Smooth muscle cell (in vitro differentiated cells): ENCODE data around the gene PAEP. TPM values are rescaled to one million over a fixed set of nuclear protein-coding genes. Genes with fewer than 3 reads are reported as not detected.

Experiments used
- DNase-seq: peaks from one replicate; lab custom pipeline; 2025; ENCODE audit not compliant: unreplicated experiment; lab: John Stamatoyannopoulos, UW
- H2AFZ ChIP-seq: fragments of 200-600 bp; sonication (generic); 2 replicates; pipeline ENCODE4 v1.6.0; 2016; ENCODE audit warnings: antibody characterized with exemption, low read depth, mild to moderate bottlenecking
- H3F3A ChIP-seq: fragments of 200-600 bp; sonication (generic); 2 replicates; pipeline ENCODE4 v1.6.0; 2017; ENCODE audit warnings: antibody characterized with exemption, low read depth
- H3K27ac ChIP-seq: fragments of 200-600 bp; sonication (generic); 2 replicates; pipeline ENCODE4 v1.5.1; 2016; ENCODE audit warnings: low read depth, mild to moderate bottlenecking
- H3K27me3 ChIP-seq: fragments of 200-600 bp; sonication (generic); 2 replicates; pipeline ENCODE4 v1.6.1; 2016; ENCODE audit warnings: low read depth, mild to moderate bottlenecking
- H3K36me3 ChIP-seq: fragments of 200-600 bp; sonication (generic); 2 replicates; pipeline ENCODE4 v1.5.1; 2016; ENCODE audit warnings: low read depth
- H3K4me1 ChIP-seq: fragments of 200-600 bp; sonication (generic); 2 replicates; pipeline ENCODE4 v1.5.1; 2016; ENCODE audit warnings: low read depth
- H3K4me2 ChIP-seq: fragments of 200-600 bp; sonication (generic); 2 replicates; pipeline ENCODE4 v1.6.0; 2016; ENCODE audit warnings: mild to moderate bottlenecking
- H3K4me3 ChIP-seq: fragments of 200-600 bp; sonication (generic); 2 replicates; pipeline ENCODE4 v1.5.1; 2016; ENCODE audit warnings: mild to moderate bottlenecking
- H3K79me2 ChIP-seq: fragments of 200-600 bp; sonication (generic); 2 replicates; pipeline ENCODE4 v1.6.0; 2016; ENCODE audit warnings: low read depth, mild to moderate bottlenecking
- H3K9ac ChIP-seq: fragments of 200-600 bp; sonication (generic); 2 replicates; pipeline ENCODE4 v1.6.0; 2016; ENCODE audit warnings: low read depth
- H3K9me3 ChIP-seq: fragments of 200-600 bp; sonication (generic); replicated peaks from 2 replicates; pipeline ENCODE4 v1.5.1; 2016; ENCODE audit warnings: low read depth
- H4K20me1 ChIP-seq: fragments of 200-600 bp; sonication (generic); 2 replicates; pipeline ENCODE4 v1.6.0; 2016; ENCODE audit warnings: low read depth
- WGBS: methylation state at CpG from one replicate; pipeline ENCODE4 v1.1.7; 2016; ENCODE audit warnings: low lambda C conversion rate; 5-methylcytosine and 5-hydroxymethylcytosine counted together
- polyA plus RNA-seq: library from polyadenylated mRNA; unstranded; fragments of >200 nt; fragmentation: Nextera tagmentation; extraction: Ambion mirVana; gene quantifications from 2 replicates; pipeline ENCODE4 v1.2.1, GENCODE V29; 2016
- total RNA-seq: library from RNA; depleted of rRNA; stranded (reverse); fragments of >200 nt; gene quantifications from 2 replicates; pipeline ENCODE4 v1.2.3, GENCODE V29; 2014
- TF ChIP-seq, protein P1 (sequence below): fragments of 200-600 bp; sonication (generic); IDR thresholded peaks from 2 replicates; pipeline ENCODE4 v1.5.1; 2017; ENCODE audit warnings: borderline replicate concordance, mild to moderate bottlenecking, antibody characterized with exemption; ENCODE audit not compliant: insufficient read depth, poor library complexity, severe bottlenecking

Gene PAEP
- total and polyA plus RNA-seq, 2 experiments from 2014 or later = 6.3 TPM; not detected in 1

DNA sequence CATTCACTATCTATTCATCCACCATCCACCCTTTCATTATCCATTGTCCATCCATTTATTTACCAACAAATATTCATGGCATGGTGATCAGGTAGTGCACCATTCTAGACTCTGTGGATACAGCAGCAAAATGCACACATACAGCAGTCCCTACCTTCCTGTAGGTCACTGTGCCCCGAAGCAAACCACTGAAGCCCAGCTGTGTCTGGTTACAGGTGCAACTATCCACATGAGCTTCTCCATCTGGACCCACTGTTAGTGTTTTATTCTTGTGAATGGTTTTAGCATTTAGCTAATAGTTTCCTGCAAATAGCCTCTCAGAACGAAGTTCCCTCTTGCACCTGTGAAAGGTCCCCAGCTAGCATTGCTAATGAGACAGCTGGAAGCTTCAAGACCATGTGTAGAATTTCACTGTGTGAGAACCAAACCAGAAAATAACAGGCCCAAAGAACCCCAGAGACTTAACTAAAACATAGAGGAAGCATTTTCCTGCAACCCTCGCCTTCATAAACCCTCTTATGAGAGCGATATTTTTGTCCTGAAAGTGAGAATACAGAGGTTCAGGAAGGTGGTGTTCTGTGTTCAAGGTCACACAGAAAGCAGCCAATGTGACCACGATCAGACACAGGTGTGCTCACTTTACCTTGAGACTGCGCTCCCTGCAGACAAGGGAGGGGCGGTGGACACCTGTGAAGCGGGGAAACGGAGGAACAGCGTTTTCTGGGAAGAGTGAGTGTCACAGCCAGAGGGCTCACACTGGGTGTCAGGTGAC lies 18.5 kb downstream of the PAEP start:
- Histone ChIP-seq H3K4me1 (no peaks in the 10 kb centered on the region), H3F3A (no peaks in the 10 kb centered on the region), H3K27me3 (no peaks in the 10 kb centered on the region), H3K9ac (no peak overlapping the region), H3K9me3 (no peaks in the 10 kb centered on the region), H3K4me3 (no peak overlapping the region), H3K36me3 (no peaks in the 10 kb centered on the region), H2AFZ (no peak overlapping the region), H4K20me1 (no peaks in the 10 kb centered on the region), H3K79me2 (no peaks in the 10 kb centered on the region), H3K27ac (no peak overlapping the region), H3K4me2 (no peak overlapping the region)
- no peak for DNase-seq
- 79% methylated on average over 10 of the region's 10 CpGs for WGBS
- TF ChIP-seq, protein P1, sequence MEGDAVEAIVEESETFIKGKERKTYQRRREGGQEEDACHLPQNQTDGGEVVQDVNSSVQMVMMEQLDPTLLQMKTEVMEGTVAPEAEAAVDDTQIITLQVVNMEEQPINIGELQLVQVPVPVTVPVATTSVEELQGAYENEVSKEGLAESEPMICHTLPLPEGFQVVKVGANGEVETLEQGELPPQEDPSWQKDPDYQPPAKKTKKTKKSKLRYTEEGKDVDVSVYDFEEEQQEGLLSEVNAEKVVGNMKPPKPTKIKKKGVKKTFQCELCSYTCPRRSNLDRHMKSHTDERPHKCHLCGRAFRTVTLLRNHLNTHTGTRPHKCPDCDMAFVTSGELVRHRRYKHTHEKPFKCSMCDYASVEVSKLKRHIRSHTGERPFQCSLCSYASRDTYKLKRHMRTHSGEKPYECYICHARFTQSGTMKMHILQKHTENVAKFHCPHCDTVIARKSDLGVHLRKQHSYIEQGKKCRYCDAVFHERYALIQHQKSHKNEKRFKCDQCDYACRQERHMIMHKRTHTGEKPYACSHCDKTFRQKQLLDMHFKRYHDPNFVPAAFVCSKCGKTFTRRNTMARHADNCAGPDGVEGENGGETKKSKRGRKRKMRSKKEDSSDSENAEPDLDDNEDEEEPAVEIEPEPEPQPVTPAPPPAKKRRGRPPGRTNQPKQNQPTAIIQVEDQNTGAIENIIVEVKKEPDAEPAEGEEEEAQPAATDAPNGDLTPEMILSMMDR = no peak

DNA sequence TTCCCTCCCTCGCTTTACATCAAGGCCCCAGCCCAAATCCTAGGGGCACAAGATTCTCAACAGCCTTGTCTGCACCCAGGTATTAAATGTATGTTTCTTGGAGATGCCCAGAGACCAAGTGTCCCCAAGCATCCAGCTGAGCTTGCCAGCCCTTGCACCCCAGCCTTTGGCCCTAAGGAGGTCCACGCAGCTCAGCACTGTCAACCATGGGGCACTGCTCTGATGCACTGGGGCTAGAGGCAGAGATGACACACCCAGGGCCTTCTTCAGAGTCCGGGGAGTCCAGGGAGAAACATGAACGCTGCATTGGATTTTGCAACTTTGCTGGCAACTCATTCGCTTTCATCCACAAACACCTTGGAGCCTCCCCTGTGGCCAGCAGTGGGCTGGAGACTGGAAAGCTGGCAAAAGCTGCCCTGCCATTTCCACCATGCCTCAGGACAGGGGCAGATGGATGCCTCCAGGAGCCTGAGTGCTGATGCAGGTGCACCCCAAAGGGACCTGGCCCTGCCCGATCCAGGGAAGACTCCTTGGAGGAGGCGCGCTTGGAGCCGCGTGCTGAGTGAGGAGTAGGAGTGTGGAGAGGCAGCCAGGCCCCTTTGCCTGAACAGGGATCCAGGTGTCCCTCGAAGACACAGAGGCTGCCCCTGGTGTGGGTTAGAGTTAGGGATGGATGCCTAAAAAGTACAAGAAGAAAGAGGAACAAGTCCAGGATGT lies 19.3 kb downstream of the PAEP start:
- Histone ChIP-seq H3K4me1 (no peaks in the 10 kb centered on the region), H3K4me3 (no peak overlapping the region), H3K9me3 (no peaks in the 10 kb centered on the region), H3K9ac (no peak overlapping the region), H2AFZ (no peak overlapping the region), H3K36me3 (no peaks in the 10 kb centered on the region), H3K27me3 (no peaks in the 10 kb centered on the region), H3K4me2 (no peak overlapping the region), H4K20me1 (no peaks in the 10 kb centered on the region), H3K27ac (no peak overlapping the region), H3K79me2 (no peaks in the 10 kb centered on the region), H3F3A (no peaks in the 10 kb centered on the region)
- WGBS = 91% methylated on average over 11 of the region's 11 CpGs
- DNase-seq = no peak
- TF ChIP-seq, protein P1 = no peak

DNA sequence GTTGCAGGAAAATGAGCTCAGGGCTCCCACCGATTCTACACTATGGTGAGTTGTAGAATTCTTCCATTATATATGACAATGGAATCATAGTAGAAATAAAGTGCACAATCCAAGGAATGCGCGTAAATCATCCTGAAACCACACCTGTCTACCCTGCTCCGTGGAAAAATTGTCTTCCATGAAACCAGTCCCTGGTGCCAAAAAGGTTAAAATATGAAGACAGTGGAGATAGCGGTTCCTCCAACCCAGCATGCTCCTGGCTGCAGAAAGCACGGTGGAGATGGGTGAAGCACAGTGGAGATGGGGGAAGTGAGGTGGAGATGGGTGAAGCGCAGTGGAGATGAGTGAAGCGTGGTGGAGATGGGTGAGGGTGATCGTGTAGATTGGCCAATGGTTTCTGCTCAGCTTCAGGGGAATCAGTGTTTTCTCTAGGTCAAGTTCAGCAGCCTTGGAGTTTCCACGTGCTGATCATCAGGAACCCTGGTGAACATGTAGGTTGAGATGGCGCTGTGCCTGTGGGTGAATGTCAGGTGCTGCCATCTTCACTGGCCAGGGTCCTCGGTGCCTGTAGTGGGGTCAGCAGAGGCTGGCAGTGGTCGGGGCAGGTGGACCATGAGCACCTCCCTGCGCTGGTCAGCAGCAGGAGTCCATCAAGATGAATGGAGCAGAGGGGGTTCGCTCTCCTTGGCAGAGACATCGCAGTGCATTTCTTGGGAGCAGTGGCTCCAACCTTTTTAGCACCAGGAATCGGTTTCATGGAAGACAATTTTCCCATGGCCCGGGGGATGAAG lies 20.3 kb downstream of the PAEP start:
- H4K20me1 ChIP-seq = no peaks in the 10 kb centered on the region
- no peak overlapping the region for H3K9ac ChIP-seq
- no peaks in the 10 kb centered on the region for H3K79me2 ChIP-seq
- H3K27me3 ChIP-seq = no peaks in the 10 kb centered on the region
- H3F3A ChIP-seq = no peaks in the 10 kb centered on the region
- H3K4me1 ChIP-seq = no peaks in the 10 kb centered on the region
- no peak for DNase-seq
- no peaks in the 10 kb centered on the region for H3K36me3 ChIP-seq
- TF ChIP-seq, protein P1 = no peak
- H3K27ac ChIP-seq = no peak overlapping the region
- no peak overlapping the region for H3K4me2 ChIP-seq
- WGBS = 87% methylated on average over 18 of the region's 18 CpGs
- no peak overlapping the region for H2AFZ ChIP-seq
- no peaks in the 10 kb centered on the region for H3K9me3 ChIP-seq
- no peak overlapping the region for H3K4me3 ChIP-seq
